Type B pancreatic cell (in vitro differentiated cells): ENCODE results near the gene BCL3. TPM values are rescaled to one million over a fixed set of nuclear protein-coding genes. Genes with fewer than 3 reads are reported as not detected.

Experiments
- DNase-seq: peaks from one replicate; pipeline ENCODE4 v3.0.0; 2021; ENCODE audit warnings: mixed read lengths; ENCODE audit not compliant: unreplicated experiment; ENCODE audit errors: extremely low spot score
- H3K27ac Mint-ChIP-seq: 2 replicates; pipeline ENCODE4 v1.8.0; 2021; ENCODE audit warnings: mild to moderate bottlenecking, mixed read lengths
- H3K27me3 Mint-ChIP-seq: 2 replicates; pipeline ENCODE4 v1.8.0; 2021; ENCODE audit warnings: mixed read lengths
- H3K36me3 Mint-ChIP-seq: 2 replicates; pipeline ENCODE4 v1.8.0; 2021; ENCODE audit warnings: mixed read lengths
- H3K4me1 Mint-ChIP-seq: one replicate; pipeline ENCODE4 v1.8.0; 2021; ENCODE audit warnings: mixed read lengths; ENCODE audit not compliant: unreplicated experiment
- H3K4me3 Mint-ChIP-seq: 2 replicates; pipeline ENCODE4 v1.8.0; 2021; ENCODE audit warnings: mild to moderate bottlenecking, mixed read lengths
- H3K9me3 Mint-ChIP-seq: 2 replicates; pipeline ENCODE4 v1.8.0; 2021; ENCODE audit warnings: mixed read lengths
- total RNA-seq: library from RNA; stranded (reverse); gene quantifications from 2 replicates; pipeline ENCODE4 v1.2.1, GENCODE V29; 2021; ENCODE audit warnings: low replicate concordance
- TF ChIP-seq, protein P1 (sequence below): fragments of 200-600 bp; sonication (generic); conservative IDR thresholded peaks from 2 replicates; pipeline ENCODE4 v1.5.0; 2021; ENCODE audit warnings: antibody characterized with exemption, mild to moderate bottlenecking

BCL3 gene
- total RNA-seq, 1 donor from 2014 or later = 18.9 TPM

DNA sequence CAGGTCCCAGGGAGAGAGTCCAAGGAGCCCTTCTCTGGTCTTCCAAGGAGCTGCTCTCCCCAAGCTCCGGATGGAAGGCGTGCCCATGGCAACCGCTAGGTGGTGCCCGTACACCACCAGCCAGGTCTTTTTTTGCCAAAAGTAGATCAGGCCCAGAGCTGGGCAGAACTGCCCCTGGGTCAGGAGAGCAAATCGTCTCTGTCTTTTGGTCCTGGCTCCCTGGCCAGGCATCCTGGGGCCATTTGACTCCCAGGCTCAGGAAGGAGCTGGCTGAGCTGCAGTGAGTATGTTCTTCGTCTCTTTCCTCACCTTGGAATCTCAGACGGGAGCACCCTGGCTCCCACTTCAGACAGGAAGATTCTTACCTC lies 24.6 kb upstream of the BCL3 start:
- TF ChIP-seq, protein P1, sequence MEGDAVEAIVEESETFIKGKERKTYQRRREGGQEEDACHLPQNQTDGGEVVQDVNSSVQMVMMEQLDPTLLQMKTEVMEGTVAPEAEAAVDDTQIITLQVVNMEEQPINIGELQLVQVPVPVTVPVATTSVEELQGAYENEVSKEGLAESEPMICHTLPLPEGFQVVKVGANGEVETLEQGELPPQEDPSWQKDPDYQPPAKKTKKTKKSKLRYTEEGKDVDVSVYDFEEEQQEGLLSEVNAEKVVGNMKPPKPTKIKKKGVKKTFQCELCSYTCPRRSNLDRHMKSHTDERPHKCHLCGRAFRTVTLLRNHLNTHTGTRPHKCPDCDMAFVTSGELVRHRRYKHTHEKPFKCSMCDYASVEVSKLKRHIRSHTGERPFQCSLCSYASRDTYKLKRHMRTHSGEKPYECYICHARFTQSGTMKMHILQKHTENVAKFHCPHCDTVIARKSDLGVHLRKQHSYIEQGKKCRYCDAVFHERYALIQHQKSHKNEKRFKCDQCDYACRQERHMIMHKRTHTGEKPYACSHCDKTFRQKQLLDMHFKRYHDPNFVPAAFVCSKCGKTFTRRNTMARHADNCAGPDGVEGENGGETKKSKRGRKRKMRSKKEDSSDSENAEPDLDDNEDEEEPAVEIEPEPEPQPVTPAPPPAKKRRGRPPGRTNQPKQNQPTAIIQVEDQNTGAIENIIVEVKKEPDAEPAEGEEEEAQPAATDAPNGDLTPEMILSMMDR = peak; percentile 98
- Mint-ChIP-seq H3K4me3 (no peak overlapping the region), H3K27ac (peak overlapping the region; percentile 84), H3K36me3 (no peaks in the 10 kb centered on the region), H3K4me1 (peaks cover 12% of the 10 kb centered on the region), H3K9me3 (no peaks in the 10 kb centered on the region), H3K27me3 (no peaks in the 10 kb centered on the region)
- peak; percentile 84 for DNase-seq

GRCh38 chr19:44725251-44725650 lies 23.3 kb upstream of the BCL3 start:
- TF ChIP-seq, protein P1 = no peak
- DNase-seq = no peak
- Mint-ChIP-seq H3K27ac (no peak overlapping the region), H3K4me3 (no peak overlapping the region), H3K4me1 (peaks cover 8% of the 10 kb centered on the region), H3K9me3 (no peaks in the 10 kb centered on the region), H3K36me3 (no peaks in the 10 kb centered on the region), H3K27me3 (no peaks in the 10 kb centered on the region)

DNA sequence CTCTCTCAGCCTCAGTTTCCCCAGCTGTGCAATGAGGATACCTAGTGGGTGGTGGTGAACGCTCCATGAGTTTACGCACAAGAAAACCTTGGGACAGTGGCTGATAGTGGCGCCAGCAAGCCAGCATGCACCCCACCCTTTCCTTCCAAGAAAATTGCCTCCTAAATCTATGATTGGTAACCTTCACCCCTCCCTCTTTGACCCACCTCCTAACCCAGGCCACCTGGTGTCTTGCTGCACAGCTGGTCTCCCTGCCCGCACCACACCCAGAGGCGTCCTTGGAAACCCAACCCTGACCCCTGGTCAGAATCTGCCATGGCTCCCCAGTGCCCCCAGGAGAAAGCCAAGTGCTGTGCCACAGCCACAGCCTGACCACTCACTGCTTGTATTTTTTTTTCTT lies 22.8 kb upstream of the BCL3 start:
- H3K4me1 Mint-ChIP-seq = peaks cover 8% of the 10 kb centered on the region
- H3K36me3 Mint-ChIP-seq = no peaks in the 10 kb centered on the region
- no peak for DNase-seq
- TF ChIP-seq, protein P1 = no peak
- H3K27me3 Mint-ChIP-seq = no peaks in the 10 kb centered on the region
- no peaks in the 10 kb centered on the region for H3K9me3 Mint-ChIP-seq
- no peak overlapping the region for H3K4me3 Mint-ChIP-seq
- no peak overlapping the region for H3K27ac Mint-ChIP-seq

GRCh38 chr19:44726465-44726864 lies 22.0 kb upstream of the BCL3 start:
- DNase-seq = no peak
- Mint-ChIP-seq H3K36me3 (no peaks in the 10 kb centered on the region), H3K4me1 (peaks cover 8% of the 10 kb centered on the region), H3K9me3 (no peaks in the 10 kb centered on the region), H3K27me3 (no peaks in the 10 kb centered on the region), H3K4me3 (no peak overlapping the region), H3K27ac (no peak overlapping the region)
- TF ChIP-seq, protein P1 = no peak

GRCh38 chr19:44728178-44728577 lies 20.3 kb upstream of the BCL3 start:
- peaks cover 8% of the 10 kb centered on the region for H3K4me1 Mint-ChIP-seq
- H3K27me3 Mint-ChIP-seq = no peaks in the 10 kb centered on the region
- H3K4me3 Mint-ChIP-seq = no peak overlapping the region
- no peaks in the 10 kb centered on the region for H3K9me3 Mint-ChIP-seq
- TF ChIP-seq, protein P1 = no peak
- no peak for DNase-seq
- H3K27ac Mint-ChIP-seq = no peak overlapping the region
- no peaks in the 10 kb centered on the region for H3K36me3 Mint-ChIP-seq

DNA sequence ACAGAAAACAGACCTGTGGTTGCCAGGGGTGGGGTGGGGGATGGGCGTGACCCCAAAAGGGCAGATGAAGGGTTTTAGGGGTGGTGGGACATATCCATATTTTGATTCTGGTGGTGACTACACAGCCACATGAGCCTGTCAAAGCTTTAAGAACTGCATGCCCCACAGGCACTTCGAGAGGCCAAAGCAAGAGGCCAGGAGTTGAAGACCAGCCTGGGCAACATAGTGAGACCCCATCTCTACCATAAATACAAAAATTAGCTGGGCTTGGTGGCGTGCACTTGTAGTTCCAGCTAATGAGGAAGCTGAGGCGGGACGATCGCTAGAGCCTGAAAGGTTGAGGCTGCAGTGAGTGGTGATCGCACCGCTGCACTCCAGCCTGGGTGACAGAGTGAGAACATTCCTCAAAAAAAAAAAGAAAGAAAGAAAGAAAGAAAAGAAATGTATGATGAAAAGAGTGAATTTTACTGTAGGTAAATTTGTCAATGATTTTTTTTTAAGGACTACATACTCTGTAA lies 18.9 kb upstream of the BCL3 start:
- Mint-ChIP-seq H3K27ac (no peak overlapping the region), H3K27me3 (no peaks in the 10 kb centered on the region), H3K4me3 (no peak overlapping the region), H3K9me3 (no peaks in the 10 kb centered on the region), H3K4me1 (peaks cover under 1% of the 10 kb centered on the region), H3K36me3 (no peaks in the 10 kb centered on the region)
- TF ChIP-seq, protein P1 = no peak
- DNase-seq = no peak
